Motor neuron (in vitro differentiated cells): Measurements from ENCODE around the gene C19orf25. TPM values are rescaled to one million over a fixed set of nuclear protein-coding genes. Genes with fewer than 3 reads are reported as not detected.

Source experiments
- ATAC-seq, 8 experiments: fragments of 200-7000 bp; cut with Tn5 transposase; replicated peaks in 6 of 8; 2 replicates each; pipeline ENCODE4 v1.8.0; 2021; ENCODE audit warnings: mild to moderate bottlenecking in 8 of 8, moderate library complexity in 8 of 8
- H3K27ac ChIP-seq, 2 donors: fragments of 250-450 bp; sonication (Bioruptor Pico); 2 replicates each; pipeline ENCODE4 v1.9.0; 2021; ENCODE audit warnings: antibody characterized with exemption in 2 of 2, mild to moderate bottlenecking in 2 of 2, moderate library complexity in 1 of 2
- H3K4me1 ChIP-seq, 2 donors: fragments of 250-450 bp; sonication (Bioruptor Pico); replicated peaks in 1 of 2; 2 replicates each; pipeline ENCODE4 v1.6.1; 2021; ENCODE audit warnings: antibody characterized with exemption in 2 of 2, mild to moderate bottlenecking in 2 of 2, moderate library complexity in 1 of 2
- H3K4me3 ChIP-seq, 5 donors: fragments of 250-450 bp; sonication (Bioruptor Pico); 2 replicates each; pipeline ENCODE4 v1.9.0; 2021; ENCODE audit warnings: antibody characterized with exemption in 5 of 5, mild to moderate bottlenecking in 5 of 5, moderate library complexity in 4 of 5
- WGBS, 10 experiments: fragments of 450-650 bp; shearing (Covaris generic); methylation state at CpG; one replicate each; pipeline ENCODE4 v1.0.0; 2022; 5-methylcytosine and 5-hydroxymethylcytosine counted together
- in situ Hi-C, 9 experiments: fragments of 400-800 bp; cut with MboI; loops; one replicate each; pipeline ENCODE4 v1.15.0; 2021; ENCODE audit warnings: low sequenced_read_pairs in 9 of 9, low pct_unique_long_range_greater_than_20kb in 2 of 9; ENCODE audit not compliant: unreplicated experiment in 9 of 9
- total RNA-seq, 8 experiments: library from RNA; unstranded; fragments of 300-600 nt; gene quantifications; 2 replicates each; pipeline versions ENCODE4 v1.2.3 to v1.2.4, GENCODE V29; 2022

Gene C19orf25
- total RNA-seq, 8 experiments from 2014 or later = 27.2 to 34.3 (median 32.7) TPM

DNA sequence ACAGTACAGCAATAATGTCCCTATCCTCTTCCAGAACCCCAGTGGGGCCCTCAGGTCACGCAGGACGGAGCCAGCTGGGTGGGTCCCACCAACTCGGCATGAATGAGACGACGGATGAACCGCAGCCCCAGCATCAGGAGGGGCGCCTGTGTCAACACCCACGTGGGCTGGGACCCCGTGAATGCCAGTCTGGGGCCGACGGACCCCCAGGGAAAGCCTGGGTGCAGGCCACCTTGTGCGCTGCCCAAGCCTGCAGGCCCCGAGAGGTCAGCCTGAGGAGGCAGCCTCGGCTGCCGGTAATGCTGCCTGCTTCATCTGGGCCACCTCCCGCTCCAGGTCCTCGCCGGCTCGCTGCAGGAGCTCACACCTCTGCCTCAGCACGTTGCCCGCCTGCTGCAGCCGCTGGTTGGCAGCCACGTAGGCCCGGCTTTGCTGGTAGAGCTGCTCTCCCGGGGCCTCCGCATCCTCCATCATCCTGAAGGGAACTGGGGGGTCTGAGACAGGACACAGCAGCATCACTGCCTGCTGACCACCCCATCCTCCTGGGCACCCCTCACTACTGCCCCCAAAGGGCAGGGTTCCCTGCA is 4.2 kb downstream of the C19orf25 start:
- ATAC-seq = no peak
- in situ Hi-C loops = no loop called here
- no peak overlapping the region for H3K4me3 ChIP-seq
- H3K4me1 ChIP-seq = peaks cover 38 to 43% of the 10 kb centered on the region in 2 donors
- H3K27ac ChIP-seq = no peak overlapping the region
- WGBS, 10 experiments = 80 to 100% (median 100%) methylated on average over 1 to 3 of the region's 26 CpGs; no CpG with 5 or more reads in 7 of the 10 experiments

DNA sequence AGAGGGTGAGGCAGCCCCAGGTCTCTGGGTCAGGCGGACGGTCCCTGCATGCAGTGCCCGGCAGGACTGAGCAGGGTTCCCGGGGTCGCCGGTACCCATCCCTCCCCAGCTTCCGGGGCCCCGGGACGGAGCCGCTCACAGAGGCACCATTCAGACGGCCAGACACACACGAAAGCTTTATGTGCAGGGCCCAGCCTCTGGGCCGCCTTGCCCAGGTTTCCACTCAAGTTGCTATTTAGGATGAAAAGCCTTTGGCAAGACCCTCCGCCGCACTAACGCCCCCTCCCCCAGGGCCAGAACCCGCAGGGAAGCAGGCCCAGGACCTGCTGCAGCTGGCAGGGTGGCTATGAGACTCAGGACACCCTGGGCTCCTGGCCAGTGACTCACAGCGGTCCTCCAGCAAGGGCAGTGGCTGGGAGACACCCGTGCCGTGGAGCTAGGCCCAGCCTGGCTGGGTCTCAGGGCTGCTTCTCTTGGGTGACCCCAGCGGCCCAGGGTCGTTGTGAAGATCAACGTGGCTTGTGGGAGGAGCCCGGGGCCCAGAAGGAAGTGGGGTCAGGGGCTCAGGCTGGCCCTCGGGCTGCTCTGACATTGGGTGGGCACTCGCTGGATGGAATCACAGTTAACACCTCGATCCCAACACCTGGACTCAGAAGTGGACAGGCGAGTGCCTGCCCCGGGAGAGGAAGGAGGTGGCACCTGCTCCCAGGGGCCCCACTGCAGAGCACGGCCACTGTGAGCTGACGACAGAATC is 4.8 kb downstream of the C19orf25 start:
- H3K4me3 ChIP-seq = no peak overlapping the region
- peaks cover 42% of the 10 kb centered on the region in 2 donors for H3K4me1 ChIP-seq
- in situ Hi-C loops = no loop called here
- whole genome bisulfite sequencing, 10 experiments = 55 to 89% methylated on average over 8 of the region's 31 CpGs; no CpG with 5 or more reads in 8 of the 10 experiments
- ATAC-seq = no peak
- no peak overlapping the region for H3K27ac ChIP-seq

DNA sequence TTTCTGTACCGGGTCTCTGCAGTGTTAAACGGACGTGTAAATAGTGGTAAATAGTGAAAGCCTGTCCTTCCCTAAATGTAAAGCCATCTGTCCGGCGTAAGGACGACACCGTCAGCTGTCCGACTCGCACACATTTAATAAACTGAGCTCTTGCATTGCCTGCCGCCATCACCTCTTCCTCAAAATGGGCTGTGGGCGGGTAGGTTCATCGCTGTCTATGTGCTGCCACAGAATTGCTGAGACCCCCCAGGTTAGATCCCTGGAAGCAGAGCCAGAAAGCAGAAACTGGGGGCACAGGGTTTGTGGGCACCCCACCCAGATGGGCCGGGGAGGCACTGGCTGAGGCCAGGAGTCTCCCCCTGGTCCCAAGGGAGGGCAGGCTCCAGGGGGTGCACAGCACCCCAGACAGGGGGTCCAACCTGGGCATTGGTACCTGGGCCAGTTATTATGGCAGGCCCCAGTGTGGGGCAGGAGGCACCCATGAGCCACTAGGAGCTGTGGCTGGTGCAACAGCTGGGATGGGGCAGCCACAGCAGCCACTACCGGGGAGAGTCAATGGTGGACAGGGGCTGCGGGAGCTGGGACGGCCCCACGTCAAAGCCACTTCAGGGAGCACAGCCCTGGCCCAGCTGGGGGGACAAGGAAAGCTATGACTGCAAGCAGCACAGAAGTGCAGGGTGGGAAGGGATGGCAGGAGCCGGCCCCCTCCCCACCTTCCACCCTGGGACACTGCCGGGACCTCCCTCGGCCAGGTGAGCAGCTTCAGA is 5.7 kb downstream of the C19orf25 start:
- no peak overlapping the region for H3K4me3 ChIP-seq
- peak overlapping the region in 1 of 2 donors; percentile 4 for H3K27ac ChIP-seq
- in situ Hi-C loops = no loop called here
- ATAC-seq = no peak
- WGBS, 10 experiments = 46 to 100% (median 78%) methylated on average over 1 to 10 of the region's 20 CpGs; no CpG with 5 or more reads in 6 of the 10 experiments
- peaks cover 42% of the 10 kb centered on the region in 2 donors for H3K4me1 ChIP-seq

GRCh38 chr19:1472231-1473084 is 6.6 kb downstream of the C19orf25 start:
- no peak overlapping the region for H3K4me3 ChIP-seq
- WGBS, 10 experiments = 24 to 100% (median 40%) methylated on average over 1 to 6 of the region's 44 CpGs; no CpG with 5 or more reads in 7 of the 10 experiments
- in situ Hi-C loops = no loop called here

DNA sequence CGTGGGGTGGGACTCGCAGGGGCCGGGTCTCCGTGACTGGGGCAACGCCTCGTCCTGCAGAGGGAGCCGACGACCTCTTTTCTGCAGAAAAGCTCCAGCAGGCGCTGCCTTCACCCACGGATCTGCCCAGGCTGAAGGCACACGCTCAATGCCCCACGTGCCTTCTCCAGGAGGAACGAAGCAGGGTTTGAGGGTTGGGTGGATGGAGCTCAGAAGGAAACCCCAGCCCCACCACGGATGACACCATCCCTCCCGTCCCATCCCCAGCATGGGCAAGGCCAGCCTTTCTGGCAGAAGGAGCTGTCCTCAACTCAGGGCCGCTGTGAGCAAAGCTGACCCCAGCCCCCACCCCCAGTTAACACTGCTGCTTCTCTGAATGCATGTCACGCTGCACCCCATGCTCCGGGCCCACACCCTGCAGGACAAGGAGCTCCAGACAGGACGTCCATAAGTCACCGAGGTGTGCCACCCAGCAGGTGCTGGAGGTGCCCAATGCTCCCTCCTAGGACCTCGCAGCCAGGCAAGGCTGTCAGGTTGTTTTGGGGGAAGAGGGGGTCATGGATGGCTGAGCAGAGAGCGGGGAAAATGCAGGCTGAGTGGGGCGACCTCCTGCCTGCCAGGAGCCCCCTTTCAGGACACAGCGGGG is 7.4 kb downstream of the C19orf25 start:
- peaks cover 37 to 38% of the 10 kb centered on the region in 2 donors for H3K4me1 ChIP-seq
- peak overlapping the region in 1 of 2 donors; percentile 56 for H3K27ac ChIP-seq
- peak overlapping the region in 3 of 5 donors; percentile 20 to 27 (median 24) for H3K4me3 ChIP-seq
- 0 to 34% (median 30%) methylated on average over 1 to 4 of the region's 24 CpGs; no CpG with 5 or more reads in 7 of the 10 experiments for WGBS, 10 experiments
- in situ Hi-C loops = no loop called here
- ATAC-seq = peak in 6 of 8 experiments; percentile 3 to 28 (median 11)

More at GRCh38 chr19:1472231-1473084, 6.6 kb downstream of the C19orf25 start:
- H3K27ac ChIP-seq = peak overlapping the region in 1 of 2 donors; percentile 4
- ATAC-seq = no peak
- H3K4me1 ChIP-seq = peaks cover 37 to 38% of the 10 kb centered on the region in 2 donors

DNA sequence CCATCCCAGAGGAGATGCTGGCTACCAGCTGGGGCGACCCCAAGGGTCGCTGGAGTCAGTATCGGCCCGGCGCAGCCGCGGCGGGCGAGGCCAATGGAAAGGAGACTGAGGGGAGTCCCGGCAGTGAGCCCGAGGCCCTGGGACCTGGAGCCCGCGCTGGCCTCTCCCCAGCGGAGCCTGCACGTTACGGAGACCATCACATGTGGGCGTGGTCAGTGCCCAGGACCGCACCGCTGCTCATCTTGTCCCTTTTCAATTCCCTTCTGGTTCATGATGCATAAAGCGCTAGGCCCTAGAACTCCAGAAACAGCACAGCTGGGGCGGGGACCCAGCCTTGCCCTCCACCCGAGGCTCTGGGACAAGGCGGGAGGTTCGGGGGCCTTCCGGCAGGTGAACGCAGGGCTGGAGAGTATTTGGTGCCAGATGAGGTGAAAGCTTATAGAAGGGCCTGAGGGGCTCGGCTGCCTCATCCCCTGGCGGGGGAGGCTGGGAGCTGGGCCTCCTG is 8.0 kb downstream of the C19orf25 start:
- peak; percentile 19 to 82 (median 70) for ATAC-seq
- peak overlapping the region in 1 of 2 donors; percentile 56 for H3K27ac ChIP-seq
- in situ Hi-C loops = no loop called here
- H3K4me1 ChIP-seq = peaks cover 37 to 38% of the 10 kb centered on the region in 2 donors
- peak overlapping the region in 3 of 5 donors; percentile 20 to 27 (median 24) for H3K4me3 ChIP-seq
- 25 to 57% (median 33%) methylated on average over 2 to 8 of the region's 28 CpGs; no CpG with 5 or more reads in 6 of the 10 experiments for WGBS, 10 experiments

DNA sequence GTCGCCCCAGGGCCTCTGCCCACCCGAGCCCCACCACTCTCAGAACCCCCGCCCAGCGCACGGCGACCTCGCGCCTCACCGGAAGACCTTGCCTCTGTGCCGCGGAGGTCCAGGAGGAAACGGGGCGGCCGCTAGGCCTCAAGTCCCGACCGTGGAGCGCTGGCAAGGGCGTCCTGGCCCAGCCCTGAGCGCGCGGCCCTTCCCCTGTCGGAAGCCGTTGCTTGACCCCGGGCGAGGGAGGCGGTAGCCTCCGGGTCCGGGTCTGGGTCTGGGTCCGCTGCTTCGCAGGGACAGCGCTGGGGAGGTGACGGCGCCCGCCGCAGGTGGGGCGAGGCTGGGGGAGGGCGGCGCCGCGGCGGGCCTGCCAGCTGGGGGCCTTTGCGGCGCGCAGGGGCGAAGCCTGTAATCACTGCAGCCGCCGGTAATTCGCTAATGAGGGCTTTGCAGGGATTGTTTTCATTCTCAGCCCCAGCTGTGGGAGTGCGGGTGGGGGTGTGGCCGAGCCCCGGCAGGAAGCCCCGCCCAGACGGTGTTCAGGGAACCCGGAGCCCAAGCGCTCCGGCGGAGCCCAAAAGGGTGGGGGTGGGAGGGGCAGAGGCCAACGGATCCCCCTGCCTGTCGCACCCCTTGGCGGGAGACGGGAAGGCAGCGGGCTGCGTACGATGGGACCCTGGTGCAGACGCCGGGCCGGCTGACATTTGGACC is 8.6 kb downstream of the C19orf25 start:
- WGBS, 10 experiments = 31 to 73% (median 52%) methylated on average over 3 to 15 of the region's 67 CpGs; no CpG with 5 or more reads in 7 of the 10 experiments
- Histone ChIP-seq H3K27ac (peak overlapping the region; percentile 34 to 56), H3K4me3 (peak overlapping the region in 3 of 5 donors; percentile 20 to 27 (median 24)), H3K4me1 (peaks cover 37 to 38% of the 10 kb centered on the region in 2 donors)
- in situ Hi-C loops = no loop called here
- ATAC-seq = peak; percentile 51 to 72 (median 64)

DNA sequence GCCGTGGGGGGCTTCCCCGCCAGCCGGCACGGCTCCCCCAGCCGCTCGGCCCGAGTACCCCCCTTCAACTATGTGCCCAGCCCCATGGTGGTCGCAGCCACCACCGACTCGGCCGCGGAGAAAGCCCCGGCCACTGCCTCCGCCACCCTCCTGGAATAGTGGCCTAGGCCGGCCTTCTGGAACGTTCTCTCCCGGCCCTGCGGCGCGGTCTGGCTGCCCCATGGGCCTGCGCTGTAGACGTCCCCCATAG is 9.0 kb downstream of the C19orf25 start:
- Histone ChIP-seq H3K27ac (peak overlapping the region; percentile 34 to 56), H3K4me3 (peak overlapping the region in 3 of 5 donors; percentile 20 to 27 (median 24)), H3K4me1 (peaks cover 37 to 38% of the 10 kb centered on the region in 2 donors)
- in situ Hi-C loops = no loop called here
- ATAC-seq = peak in 3 of 8 experiments; percentile 1 to 7 (median 3)
- 28 to 40% methylated on average over 2 to 4 of the region's 22 CpGs; no CpG with 5 or more reads in 8 of the 10 experiments for WGBS, 10 experiments

DNA sequence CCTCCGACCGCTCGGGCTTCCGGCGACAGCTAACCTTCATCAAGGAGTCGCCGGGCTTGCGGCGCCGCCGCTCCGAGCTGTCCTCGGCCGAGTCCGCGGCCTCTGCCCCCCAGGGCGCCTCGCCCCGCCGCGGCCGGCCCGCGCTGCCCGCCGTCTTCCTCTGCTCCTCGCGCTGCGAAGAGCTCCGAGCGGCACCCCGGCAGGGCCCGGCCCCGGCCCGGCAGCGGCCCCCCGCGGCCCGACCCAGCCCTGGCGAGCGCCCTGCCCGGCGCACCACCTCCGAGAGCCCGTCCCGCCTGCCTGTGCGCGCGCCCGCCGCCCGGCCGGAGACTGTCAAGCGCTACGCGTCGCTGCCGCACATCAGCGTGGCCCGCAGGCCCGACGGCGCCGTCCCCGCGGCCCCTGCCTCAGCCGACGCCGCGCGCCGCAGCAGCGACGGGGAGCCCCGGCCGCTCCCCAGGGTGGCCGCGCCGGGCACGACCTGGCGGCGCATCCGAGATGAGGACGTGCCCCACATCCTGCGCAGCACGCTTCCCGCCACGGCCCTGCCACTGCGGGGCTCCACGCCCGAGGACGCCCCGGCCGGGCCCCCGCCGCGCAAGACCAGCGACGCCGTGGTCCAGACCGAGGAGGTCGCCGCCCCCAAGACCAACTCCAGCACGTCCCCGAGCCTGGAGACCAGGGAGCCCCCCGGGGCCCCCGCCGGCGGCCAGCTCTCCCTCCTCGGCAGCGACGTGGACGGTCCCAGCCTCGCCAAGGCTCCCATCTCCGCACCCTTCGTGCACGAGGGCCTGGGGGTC is 9.6 kb downstream of the C19orf25 start:
- H3K4me3 ChIP-seq = peak overlapping the region in 1 of 5 donors; percentile 27
- H3K27ac ChIP-seq = peak overlapping the region; percentile 34 to 56
- peaks cover 37 to 38% of the 10 kb centered on the region in 2 donors for H3K4me1 ChIP-seq
- WGBS, 10 experiments = no CpG with 5 or more reads among the region's 117 CpGs
- ATAC-seq = peak in 2 of 8 experiments; percentile 4 to 32
- in situ Hi-C loops = no loop called here

- in situ Hi-C loops = no loop called here
Measured at GRCh38 chr19:1468821-1469254, 10.2 kb downstream of the C19orf25 start.

More at GRCh38 chr19:1468821-1469254, 10.2 kb downstream of the C19orf25 start:
- WGBS, 10 experiments = no CpG with 5 or more reads among the region's 47 CpGs
- no peak overlapping the region for H3K27ac ChIP-seq
- peaks cover 37 to 38% of the 10 kb centered on the region in 2 donors for H3K4me1 ChIP-seq
- peak in 2 of 8 experiments; percentile 7 to 25 for ATAC-seq
- peak overlapping the region in 1 of 5 donors; percentile 27 for H3K4me3 ChIP-seq
